GM18498 (cell line): ENCODE measurements around the gene CEP63.

Experiments
- ATAC-seq: cut with Tn5 transposase; IDR thresholded peaks from one replicate; pipeline ENCODE4 v1.9.1; 2021; ENCODE audit warnings: mild to moderate bottlenecking, moderate library complexity; ENCODE audit not compliant: unreplicated experiment

The CEP63 gene

DNA sequence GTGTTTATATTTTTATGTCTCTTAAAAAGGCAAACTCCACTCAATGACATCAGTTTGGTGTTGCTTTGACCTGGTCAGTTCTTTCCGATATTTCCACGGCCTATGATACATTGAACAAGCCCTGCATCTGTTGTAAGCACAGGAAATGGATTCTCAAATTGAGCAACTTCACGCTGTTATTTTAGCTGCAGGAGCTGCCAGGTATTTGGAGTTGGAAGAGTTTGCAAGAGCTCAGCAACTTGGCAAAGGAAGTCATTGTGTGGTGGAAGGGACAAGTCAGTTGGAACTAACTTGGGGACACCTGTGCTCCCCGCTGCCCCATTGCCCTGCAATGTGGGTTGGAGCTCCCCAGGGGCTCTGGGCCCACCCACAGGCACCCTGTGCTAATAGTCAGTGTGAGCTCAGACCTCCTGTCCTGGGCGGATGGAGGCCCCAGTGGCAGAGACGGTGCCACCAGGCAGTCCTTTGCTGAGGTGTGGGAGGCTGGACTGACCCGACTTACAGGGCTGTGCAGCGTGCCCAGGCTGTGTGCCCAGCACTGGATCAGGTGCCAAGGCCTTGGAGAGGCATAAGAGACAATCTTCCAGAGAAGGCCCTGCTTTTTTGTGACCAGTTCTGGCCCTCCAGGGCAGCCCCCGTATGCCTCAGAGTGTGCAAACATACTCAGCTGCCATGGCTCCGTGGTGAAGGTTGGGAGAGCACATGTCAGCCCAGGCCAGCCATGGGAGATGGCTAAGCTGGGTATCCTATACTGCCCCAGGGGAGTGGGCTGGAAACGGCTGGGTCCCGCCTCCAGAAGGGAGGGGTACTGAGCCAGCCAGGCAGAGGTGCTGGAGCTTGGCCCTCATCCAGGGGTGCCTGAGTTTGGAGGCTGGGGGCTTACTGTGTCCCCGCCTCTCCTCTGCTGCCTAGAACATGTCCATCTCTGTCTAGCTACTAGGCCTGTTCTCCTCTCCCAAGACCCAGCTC lies 121.5 kb downstream of the CEP63 start:
- ATAC-seq = no peak

DNA sequence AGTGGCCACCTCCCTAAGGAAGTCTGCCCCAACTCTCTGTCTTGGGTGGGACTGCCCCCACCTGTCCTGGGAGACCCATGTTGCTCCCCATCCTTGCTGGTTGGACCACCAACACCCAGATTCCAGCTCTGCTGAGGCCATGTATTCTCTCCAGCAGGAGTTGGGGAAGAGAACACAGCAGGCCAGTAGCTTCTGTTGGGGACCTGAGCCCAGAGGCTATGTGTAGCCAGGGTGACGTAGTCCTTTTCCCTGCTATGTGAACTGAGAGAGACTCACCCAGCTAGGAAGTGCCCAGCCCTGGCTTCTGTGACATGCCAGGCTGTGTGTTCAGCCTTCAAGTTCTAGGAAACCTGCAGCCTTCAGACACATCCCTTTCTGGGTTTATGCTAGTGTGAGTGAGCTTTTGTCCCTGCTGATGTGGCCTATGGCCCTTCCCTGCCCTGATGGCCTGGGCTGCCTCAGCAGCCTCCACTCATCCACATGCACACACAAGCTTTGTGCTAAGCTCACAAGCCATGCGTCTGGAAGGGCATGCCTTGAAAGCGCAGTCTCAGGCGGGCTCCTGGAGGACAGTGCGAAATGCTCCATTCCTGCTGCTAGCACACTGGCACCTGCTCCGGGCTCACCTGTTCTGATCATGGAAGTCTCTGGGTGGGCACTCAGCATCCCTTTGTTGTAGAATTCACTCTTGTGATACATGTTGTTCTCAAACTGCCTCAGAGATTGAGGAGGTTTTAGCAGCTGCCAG lies 122.3 kb downstream of the CEP63 start:
- ATAC-seq = no peak

DNA sequence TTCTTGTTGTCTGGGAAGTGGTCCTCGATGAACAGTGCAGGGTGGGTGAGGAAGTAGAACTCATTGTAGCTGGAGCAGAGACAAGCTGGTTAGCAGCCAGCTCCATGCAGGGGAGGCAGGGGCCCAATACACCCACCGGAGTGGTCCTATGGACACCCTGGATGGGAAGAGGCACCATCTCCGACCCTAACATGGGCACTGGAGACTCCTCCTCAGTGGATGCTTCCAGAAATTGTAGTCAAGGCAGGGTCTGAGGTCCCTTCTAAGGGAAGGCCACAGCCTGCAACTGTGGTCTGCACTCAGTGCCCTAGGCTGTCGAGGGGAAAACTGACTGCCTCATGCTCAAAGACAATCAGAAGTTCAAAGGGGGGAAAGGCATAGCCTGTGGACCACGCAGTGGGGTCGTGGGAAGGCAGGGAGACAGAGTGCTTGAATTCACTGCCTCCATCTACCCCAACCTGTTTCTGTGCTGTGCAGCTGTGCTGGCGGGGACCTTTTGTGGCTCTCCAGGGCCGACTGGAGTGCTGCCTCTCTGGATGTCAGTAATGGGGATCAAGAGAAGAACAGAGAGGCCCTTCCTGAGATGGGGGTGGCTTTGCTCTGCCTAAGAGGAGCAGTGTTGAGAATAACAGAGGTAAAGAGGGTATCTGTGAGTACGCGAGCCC lies 123.0 kb downstream of the CEP63 start:
- ATAC-seq = no peak

DNA sequence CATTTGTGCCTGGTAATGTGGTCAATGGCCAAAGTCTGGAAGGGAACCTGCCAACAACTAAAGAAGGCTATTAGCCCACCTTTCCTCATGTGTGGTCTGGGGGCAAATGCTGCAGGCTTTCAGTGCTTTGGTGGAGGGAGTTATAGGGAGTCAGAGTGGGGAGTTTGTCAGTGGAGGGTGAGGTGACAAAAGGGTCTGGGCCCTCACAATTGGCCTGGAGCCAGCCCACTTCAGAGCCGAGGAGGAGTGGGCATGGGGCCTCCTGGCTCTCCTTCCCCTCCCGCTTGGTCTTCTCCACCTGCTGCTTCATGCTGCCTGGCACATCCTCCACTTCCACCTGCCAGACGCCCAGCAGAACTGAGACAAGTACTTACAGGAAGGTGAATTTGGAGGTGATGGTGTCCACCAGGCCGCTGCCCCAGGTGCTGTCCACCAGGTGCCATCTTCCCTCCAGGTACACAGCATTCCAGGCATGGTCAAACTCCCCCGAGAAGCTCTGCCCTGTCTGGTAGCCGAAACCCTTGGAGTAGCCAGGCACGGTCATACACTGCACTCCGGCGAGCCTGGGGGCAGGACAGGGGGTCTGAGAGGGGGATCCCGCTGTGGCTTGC lies 124.1 kb downstream of the CEP63 start:
- ATAC-seq = no peak

DNA sequence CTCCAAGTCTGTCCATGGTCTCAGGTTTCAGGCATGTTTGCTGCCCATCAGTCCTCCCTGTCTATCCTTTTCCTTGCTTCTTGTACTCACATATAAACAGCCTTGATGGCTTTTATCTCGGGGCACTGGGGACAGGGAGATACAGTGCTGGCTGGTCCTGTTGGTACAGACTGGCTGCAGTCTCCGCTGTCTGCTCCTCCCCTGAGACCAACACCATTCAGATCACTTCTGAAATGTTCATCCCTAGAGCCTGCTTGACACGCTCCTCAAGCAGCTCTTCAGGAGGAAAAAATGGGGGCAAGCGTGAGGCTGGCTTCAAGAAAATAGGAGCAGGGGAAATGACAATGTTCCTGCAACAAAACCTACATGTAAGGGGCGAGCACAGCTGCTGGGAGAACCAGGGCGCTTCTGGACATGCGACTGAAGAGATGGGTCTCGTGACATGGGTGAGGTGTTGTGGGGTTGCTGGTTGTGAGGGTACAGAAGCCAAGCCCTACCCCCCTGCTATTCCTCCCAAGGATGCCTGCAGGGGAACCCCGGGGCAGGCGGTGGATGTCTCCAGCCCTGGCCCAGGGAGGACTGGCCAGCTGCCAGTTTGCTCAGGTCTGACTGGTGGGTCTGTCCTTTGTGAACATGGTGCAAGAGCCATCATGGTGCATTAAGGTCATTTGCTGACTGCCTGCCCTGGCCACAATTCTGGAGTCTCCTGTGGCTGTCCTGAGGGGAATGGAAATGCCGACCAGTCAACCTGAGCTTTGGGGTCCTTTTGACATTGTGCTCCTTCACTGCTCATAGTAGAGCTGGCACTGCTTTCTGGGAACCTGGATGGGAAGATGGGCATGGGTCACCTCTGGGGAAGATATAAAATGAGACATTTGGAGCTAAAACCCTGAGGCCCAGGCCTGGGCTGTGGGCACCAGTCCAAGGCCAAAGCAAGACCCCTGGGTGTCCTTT lies 124.9 kb downstream of the CEP63 start:
- ATAC-seq = no peak

DNA sequence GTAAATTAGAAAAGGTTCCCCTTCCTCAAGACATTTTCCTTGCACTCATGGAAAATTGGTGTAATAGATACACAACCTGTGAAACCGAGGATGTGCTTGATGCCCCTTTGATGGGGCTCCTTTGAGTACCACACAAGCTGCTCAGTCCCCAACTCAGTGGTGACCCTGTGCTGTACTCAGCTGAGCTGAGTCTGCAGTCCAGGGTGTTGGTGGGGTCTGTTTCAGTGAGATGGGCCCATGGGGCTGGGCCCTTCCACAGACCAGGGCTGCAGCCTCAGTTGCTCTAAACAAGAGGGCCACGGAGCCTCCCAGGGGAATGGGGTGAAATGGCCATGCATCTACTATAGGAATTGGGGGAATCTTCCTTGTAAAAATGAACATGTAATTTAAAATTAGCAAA lies 125.7 kb downstream of the CEP63 start:
- no peak for ATAC-seq

DNA sequence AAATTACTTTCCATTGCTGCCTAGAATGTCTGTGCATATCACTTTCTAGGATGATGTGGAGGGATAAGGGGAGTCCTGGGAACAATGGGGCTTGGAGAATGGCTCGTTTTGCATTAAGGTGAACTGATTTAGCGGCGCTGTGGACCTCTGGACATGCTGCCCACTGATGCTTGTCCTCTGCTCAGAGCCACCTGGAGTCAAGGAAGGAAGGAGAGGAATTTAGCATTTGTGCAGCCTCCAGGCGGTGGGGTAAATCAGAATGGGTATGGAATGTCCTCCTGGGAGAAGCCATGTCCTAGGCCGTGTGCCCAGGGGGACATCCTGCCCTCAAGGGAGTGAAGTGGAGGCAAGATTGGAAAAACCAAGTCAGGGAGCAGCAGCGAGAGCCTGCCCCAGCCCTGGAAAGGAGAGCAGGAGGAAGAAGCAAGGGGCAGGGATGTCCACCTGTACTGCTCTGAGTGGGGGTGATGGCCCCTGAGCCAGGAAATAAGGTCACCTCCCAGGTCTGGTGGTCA lies 127.2 kb downstream of the CEP63 start:
- ATAC-seq = no peak

DNA sequence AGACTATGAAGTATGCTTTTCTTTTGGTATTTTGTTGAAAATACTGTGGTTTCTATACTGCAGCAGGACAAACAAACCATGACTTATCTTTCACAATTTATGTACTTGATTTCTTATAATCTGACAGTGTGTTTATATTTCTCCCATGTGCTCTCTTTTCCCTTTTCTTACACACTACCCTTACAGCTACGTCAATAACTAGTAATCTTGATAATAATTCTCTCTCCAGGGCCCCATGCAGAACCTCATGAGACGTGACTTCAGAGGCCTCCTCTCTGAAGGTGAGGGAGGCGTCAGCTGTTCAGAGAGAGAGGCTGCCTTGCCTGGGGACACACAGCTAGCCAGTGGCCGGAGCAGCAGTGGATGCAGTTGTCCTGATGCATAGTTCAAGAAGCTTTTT lies 129.1 kb downstream of the CEP63 start:
- no peak for ATAC-seq

DNA sequence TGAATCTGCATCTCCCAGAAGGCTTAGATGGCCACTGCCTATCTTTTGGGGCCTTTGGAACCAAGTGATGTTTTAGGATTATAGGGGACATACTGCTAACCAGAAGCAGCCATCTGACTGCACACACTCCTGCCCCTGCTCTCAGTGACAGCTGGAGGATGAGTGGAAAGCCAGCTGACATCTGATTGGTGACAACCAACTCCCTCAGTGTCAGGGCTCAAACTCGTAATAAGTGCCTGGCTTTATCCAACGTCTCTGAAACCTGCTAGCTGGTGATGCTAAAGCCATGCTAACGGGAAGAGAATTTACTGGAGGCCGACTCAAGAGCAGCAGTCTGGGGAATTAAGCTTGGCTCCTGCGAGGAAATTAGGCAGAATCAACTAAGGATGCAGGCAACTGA lies 129.9 kb downstream of the CEP63 start:
- no peak for ATAC-seq

DNA sequence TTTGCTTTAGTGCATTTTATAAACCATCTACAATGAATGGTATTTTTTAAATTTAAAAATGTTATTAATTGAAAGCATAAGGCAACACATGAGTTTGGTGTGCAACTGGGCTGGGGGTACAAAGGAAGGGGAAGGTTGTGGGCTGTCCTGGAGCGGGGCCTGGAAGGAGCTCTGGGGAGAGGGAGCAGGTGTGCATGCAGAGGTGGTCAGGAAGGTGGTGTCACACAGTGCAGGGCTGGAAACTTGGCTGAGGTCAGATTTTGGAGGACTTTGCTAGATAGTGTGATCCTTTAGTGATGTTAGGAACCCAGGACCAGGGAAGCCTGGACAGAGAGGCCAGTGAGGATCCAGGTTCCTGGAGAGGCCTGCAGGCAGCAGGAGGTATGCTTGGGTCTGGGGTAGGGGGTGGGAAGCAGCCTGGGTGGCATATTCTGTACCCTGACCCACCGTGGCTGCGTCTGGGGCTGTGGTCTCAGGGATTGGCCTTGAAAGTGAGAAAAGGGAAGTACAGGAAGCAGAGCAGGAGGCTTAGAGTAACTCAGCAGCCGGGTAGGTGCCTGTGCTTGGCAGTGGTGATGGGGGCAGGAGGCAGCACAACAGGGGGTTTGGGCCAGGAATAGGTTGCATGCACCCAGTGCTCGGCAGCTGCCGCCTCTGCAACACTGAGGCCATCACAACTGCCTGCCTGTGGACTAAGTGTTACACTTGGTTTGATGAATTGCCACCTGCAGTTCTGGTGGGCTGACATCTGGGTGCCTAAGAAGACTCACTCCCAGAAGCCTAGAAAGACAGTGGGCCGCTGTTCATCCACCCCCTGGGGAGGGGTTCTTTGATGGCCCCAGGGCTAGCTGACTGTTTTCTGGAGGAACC lies 132.0 kb downstream of the CEP63 start:
- no peak for ATAC-seq

DNA sequence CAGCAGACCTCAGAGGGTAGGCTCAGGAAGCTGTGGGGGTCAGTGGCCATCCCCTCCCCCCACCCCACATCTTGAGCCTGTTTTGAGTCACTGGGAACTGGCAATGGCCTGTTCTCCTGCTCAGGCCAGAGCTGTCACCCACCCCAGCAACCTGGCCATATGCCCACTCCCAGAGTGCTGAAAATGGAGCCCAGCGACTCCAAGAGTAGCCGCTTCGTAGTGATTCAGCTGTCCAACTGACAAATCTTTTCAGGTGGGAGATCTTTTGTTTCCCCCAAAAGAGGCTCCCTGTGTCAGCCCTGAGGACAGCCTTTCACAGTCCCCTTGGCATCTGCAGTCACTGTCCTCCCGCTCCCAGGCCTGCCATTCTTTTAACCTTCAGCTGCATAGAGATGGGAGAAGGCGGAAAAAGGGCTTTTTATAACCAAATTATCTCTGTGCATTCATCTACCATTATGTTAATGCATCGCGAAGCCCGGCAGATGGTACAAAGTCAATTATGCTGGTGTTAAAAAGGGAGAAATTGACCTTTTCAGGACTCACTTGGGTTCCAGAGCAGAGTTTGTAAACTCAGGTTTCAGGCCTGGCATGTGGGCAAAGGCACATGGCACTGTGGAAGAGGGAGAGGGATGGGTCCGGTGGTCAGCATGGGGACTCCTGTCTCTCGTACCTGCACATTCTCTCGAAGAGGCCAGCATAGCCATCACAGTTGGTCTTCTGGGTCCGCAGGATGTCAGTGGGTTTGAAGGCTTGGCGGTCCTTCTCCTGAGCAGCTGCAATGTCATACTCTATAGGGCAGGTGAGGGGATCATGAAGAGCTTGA lies 132.8 kb downstream of the CEP63 start:
- no peak for ATAC-seq

DNA sequence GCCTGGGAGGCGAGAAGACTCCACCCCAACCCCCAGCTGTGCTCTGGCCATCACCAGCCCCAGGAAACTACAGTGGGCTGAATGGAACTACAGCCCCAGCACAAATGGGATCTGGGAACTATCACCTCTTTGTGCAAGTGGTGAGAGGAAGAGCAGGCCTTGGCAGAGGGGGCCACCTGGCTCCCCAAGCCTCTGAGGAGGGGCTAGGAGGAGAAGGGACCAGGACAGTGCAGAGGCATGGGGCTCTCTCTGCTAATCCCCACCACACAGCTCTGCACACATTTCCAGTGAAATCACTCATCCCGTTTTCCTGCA lies 133.4 kb downstream of the CEP63 start:
- ATAC-seq = no peak

DNA sequence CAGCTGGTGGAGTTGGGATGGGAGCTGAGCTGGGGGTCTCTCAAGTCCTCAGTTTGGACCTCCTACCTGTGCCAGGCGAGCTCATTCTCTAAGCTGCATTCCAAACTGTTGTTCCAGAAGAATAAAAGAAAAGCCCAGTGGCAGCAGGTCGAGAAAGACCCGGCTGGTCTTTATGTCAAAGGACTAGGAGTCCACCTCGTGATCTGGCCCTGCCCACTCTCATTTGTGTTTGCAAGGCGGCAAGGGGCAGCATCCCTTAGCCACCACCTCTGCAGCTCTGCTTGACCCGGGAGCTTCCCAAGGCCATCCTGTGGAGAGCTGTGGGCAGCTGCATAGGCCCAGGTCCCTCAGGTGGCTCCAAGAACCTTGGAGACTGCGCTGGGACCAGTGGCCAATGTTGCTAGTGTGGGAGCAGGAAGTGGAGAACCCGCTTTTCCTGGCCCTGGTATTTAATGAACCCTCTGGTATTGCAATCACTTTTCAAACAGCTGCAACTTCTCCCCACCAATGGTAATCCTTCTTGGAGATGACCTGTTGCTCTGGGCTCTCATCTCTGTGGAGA lies 134.1 kb downstream of the CEP63 start:
- ATAC-seq = no peak

DNA sequence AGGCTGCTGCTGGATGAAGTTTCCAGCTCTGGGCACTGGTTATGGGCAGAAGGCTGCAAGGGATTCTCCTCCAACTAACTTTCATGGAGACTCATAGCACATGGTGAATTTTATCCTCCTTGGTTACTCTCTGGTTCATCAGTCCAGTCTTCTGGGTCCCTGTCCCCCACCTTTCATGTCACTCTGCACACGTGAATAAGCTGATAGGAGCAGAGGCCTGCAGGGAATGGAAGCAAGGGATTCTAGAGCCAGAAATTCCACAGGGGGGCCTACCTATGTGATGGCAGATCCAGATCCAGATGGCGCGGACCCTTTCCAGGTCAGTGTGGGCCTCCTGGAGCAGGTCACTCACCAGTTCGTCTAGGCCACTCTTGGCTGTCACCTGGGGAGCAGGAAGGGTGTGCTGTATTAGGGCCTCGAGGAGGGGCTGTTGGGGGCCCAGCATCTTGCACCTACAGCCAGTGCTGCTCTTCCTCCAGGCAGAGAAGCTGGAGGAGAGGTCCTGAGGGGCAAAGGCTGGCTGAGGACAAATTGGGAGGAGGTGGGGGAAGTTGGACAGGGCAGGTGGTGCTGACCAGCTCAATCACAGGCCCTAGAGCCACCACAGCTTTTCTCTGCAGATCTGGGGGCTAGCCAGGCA lies 134.7 kb downstream of the CEP63 start:
- ATAC-seq = no peak

DNA sequence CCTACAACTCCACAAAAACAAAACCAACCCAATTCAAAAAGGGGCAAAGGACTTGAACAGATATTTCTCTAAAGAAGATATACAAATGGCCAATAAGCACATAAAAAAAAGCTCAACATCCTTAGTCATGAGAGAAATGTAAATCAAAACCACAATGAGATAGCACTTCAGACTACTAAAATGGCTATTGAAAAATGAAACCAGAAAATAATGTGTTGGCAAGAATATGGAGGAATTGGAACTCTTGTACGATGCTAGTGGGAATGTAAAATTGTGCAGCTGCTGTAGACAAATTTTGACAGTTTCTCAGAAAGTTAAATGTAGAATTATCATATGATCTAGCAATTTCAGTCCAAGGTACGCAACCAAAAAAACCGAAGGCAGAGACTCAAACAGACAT lies 136.0 kb downstream of the CEP63 start:
- ATAC-seq = no peak

DNA sequence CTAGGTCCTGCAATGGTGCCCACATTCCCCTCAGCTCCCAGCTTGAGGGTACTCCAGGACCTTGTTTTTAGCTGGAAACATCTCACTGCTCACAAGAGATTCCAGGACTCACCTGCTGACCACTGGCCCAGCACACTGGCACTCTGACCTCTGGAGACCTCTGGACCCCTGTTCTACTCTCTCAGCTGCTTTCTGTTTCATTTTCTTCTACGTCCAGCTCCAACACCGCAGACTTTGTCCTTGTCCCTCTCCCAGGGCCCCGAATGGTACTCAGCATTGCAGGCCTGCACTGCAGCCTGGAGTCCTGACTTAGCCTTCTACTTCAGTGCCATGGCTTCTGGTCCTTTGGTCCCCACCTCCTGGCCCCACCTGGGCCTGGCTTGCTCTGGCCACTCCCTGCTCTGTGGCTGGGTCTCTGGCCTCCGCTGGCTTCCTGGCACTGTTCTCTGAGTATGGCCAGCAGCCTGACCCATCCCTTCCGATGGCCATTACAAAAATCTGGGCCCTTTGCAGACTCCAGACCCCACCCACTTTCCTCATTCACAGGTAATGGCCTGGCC lies 137.0 kb downstream of the CEP63 start:
- ATAC-seq = no peak

DNA sequence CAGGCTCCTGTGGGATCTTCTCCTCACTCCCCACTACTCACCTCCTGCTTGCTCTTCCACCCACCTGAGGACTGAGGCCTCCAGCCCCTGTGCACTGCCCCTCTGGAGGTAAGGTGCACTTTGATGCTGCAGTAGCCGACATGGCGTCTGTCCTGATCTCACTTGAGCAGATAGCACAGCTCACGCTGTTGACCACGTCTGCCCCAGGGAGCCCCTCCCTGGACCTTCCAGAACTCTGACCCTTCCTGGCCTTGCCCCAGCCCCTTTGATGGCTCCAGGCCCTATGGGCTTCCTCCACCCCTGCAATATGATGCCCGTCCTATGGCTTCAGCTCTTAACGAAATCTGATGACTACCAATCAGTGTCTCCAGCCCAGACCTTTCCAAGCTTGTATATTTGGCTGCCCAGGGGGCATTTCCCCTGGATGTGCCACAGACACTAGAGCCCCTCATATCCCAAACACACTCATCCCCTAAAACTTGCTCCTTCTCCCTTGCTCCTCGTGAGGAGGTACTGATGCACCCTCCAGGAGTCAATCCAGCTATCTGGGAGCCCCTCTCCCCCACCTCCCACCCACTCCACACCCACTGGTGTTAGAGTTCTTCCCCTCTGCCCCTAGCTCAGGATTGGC lies 137.9 kb downstream of the CEP63 start:
- no peak for ATAC-seq
